ENCODE measurements around the gene ADD3. TPM values are rescaled to one million over a fixed set of nuclear protein-coding genes. Genes with fewer than 3 reads are reported as not detected.

Gene ADD3
- total and polyA plus RNA-seq, 7 donors, result 4.2 to 26.3 (median 10.4) TPM

- no peak overlapping the region for H3K27ac ChIP-seq
- no peaks in the 10 kb centered on the region for H3K4me1 ChIP-seq
- no peak for TF ChIP-seq CTCF (IDR thresholded peaks at IDR 0.05)
- H3K27me3 ChIP-seq (ENCODE audit: insufficient read depth in 3 of 3, low read length in 2 of 3), result no peaks in the 10 kb centered on the region
- intact Hi-C loops (cut with DNase I), result no loop called here
- no peaks in the 10 kb centered on the region for H3K36me3 ChIP-seq (ENCODE audit: insufficient read depth in 1 of 2, low read depth in 1 of 2)
- no peak overlapping the region for H3K4me3 ChIP-seq
- ATAC-seq (no peak), DNase-seq (no peak)
- no peaks in the 10 kb centered on the region for H3K9me3 ChIP-seq
- WGBS, 3 donors, result 80 to 92% (median 92%) methylated on average over 3 of the region's 3 CpGs
These were observed 11.0 kb upstream of the ADD3 start for GRCh38 chr10:109996766-109997171.

DNA sequence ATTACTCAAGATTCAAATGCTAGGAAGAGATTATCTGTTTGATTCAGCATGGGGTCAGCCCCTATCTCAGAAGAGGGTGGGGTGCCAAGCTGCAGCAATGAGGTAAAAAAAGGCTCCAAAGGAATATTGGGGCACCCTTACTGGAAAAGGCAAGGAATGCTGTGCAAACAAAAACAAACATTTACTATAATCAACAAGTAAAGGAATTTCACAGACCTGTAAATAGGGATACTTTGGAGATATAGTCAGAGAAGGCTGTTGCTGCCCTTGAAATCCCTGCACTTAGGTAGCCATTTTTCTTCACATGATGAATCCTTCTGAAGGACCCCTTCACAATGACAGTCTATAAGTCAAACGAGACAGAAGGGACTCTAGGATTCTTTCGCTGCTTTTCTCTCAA lies 10.6 kb upstream of the ADD3 start:
- intact Hi-C loops (cut with DNase I), result no loop called here
- ATAC-seq (no peak), DNase-seq (no peak)
- H3K4me1 ChIP-seq, result no peaks in the 10 kb centered on the region
- WGBS, 3 donors, result 71 to 77% (median 76%) methylated on average over 2 of the region's 2 CpGs
- no peak for TF ChIP-seq CTCF (IDR thresholded peaks at IDR 0.05)
- H3K36me3 ChIP-seq (ENCODE audit: insufficient read depth in 1 of 2, low read depth in 1 of 2), result no peaks in the 10 kb centered on the region
- no peak overlapping the region for H3K4me3 ChIP-seq
- no peak overlapping the region for H3K27ac ChIP-seq
- no peaks in the 10 kb centered on the region for H3K27me3 ChIP-seq (ENCODE audit: insufficient read depth in 3 of 3, low read length in 2 of 3)
- H3K9me3 ChIP-seq, result no peaks in the 10 kb centered on the region

- Histone ChIP-seq H3K9me3 (no peaks in the 10 kb centered on the region), H3K4me1 (peaks cover under 1% of the 10 kb centered on the region), H3K36me3 (ENCODE audit: insufficient read depth in 1 of 2, low read depth in 1 of 2) (no peaks in the 10 kb centered on the region), H3K4me3 (no peak overlapping the region), H3K27me3 (ENCODE audit: insufficient read depth in 3 of 3, low read length in 2 of 3) (no peaks in the 10 kb centered on the region), H3K27ac (no peak overlapping the region)
- WGBS, 3 donors, result 24 to 29% (median 28%) methylated on average over 1 of the region's 1 CpG
- no peak for TF ChIP-seq CTCF (IDR thresholded peaks at IDR 0.05)
- ATAC-seq (no peak), DNase-seq (no peak)
- intact Hi-C loops (cut with DNase I), result no loop called here
These were observed 9.3 kb upstream of the ADD3 start for GRCh38 chr10:109998513-109998912.

GRCh38 chr10:110002801-110003523 lies 4.8 kb upstream of the ADD3 start:
- Histone ChIP-seq H3K9me3 (no peaks in the 10 kb centered on the region), H3K4me1 (peaks cover 12% of the 10 kb centered on the region), H3K27me3 (ENCODE audit: insufficient read depth in 3 of 3, low read length in 2 of 3) (no peaks in the 10 kb centered on the region), H3K4me3 (no peak overlapping the region), H3K36me3 (ENCODE audit: insufficient read depth in 1 of 2, low read depth in 1 of 2) (no peaks in the 10 kb centered on the region), H3K27ac (peak overlapping the region; percentile 9)
- ATAC-seq (no peak), DNase-seq (no peak)
- intact Hi-C loops (cut with DNase I), result no loop called here
- no peak for TF ChIP-seq CTCF (IDR thresholded peaks at IDR 0.05)
- 56 to 73% (median 72%) methylated on average over 2 of the region's 2 CpGs for WGBS, 3 donors

GRCh38 chr10:110003524-110003885 lies 4.3 kb upstream of the ADD3 start:
- intact Hi-C loops (cut with DNase I), result no loop called here
- WGBS, 3 donors, result 31 to 69% (median 46%) methylated on average over 4 of the region's 4 CpGs
- H3K27ac ChIP-seq, result peak overlapping the region; percentile 9

More at GRCh38 chr10:110003524-110003885, 4.3 kb upstream of the ADD3 start:
- Histone ChIP-seq H3K9me3 (no peaks in the 10 kb centered on the region), H3K36me3 (ENCODE audit: insufficient read depth in 1 of 2, low read depth in 1 of 2) (no peaks in the 10 kb centered on the region), H3K4me3 (no peak overlapping the region), H3K27me3 (ENCODE audit: insufficient read depth in 3 of 3, low read length in 2 of 3) (no peaks in the 10 kb centered on the region), H3K4me1 (peaks cover 12% of the 10 kb centered on the region)
- TF ChIP-seq CTCF (IDR thresholded peaks at IDR 0.05), result no peak
- DNase-seq (no peak), ATAC-seq (no peak)

All from psoas muscle (tissue), 8 donors.